ENCODE data around the gene IGF2R. TPM values are rescaled to one million over a fixed set of nuclear protein-coding genes. Genes with fewer than 3 reads are reported as not detected.

Gene IGF2R
- total and polyA plus RNA-seq, 8 donors: 56.5 to 153 (median 60.4) TPM

DNA sequence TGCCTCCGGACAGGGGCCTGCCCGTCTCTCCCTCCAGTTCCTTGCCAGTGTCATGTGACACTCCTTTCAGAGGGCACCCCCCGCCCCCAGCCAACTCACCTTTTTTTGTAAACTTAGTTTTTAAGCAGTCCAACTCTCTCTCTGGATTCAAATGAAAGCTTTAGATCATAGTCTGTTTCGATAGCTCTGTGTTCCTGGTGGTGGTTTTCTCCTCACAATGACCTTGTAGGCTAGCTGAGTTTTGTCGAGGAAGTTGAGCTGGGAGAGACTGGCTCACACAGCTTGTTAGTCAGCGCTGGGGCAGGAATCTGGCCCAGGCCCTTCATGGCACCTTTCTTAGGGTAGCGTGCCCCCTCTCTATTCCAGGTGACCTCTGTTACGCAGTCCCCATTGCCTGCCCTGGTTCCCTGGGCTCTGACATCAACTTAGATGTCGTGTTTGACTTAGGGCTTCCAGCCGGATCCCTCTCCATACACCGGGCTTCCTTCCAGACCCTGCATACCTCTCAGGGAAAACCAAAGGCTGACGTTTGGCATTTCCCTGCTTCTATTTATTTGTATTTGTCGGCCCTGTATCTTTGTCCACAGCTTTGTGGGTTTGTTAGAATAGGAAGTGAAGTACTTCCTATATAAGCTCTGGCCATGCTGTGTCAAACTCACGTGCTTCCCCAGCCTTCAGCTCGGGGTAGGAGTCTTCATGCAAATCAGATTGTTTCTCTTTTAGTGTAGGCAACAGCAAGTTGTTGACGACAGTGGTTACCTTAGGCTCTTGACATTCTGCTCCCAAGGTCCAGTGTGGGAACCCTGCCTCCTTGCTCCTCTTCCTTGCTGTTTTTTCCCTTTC, 12.7 kb downstream of the IGF2R start:
- no peaks in the 10 kb centered on the region for H3K27me3 ChIP-seq
- intact Hi-C loops (cut with DNase I): no loop called here
- peaks cover 65 to 96% of the 10 kb centered on the region in 2 donors for H3K4me1 ChIP-seq
- no peaks in the 10 kb centered on the region for H3K9me3 ChIP-seq
- H3K27ac ChIP-seq: peak overlapping the region; percentile 82 to 93
- DNase-seq: peak in 3 of 4 donors; percentile 58 to 83 (median 83)
- TF ChIP-seq, protein P1, sequence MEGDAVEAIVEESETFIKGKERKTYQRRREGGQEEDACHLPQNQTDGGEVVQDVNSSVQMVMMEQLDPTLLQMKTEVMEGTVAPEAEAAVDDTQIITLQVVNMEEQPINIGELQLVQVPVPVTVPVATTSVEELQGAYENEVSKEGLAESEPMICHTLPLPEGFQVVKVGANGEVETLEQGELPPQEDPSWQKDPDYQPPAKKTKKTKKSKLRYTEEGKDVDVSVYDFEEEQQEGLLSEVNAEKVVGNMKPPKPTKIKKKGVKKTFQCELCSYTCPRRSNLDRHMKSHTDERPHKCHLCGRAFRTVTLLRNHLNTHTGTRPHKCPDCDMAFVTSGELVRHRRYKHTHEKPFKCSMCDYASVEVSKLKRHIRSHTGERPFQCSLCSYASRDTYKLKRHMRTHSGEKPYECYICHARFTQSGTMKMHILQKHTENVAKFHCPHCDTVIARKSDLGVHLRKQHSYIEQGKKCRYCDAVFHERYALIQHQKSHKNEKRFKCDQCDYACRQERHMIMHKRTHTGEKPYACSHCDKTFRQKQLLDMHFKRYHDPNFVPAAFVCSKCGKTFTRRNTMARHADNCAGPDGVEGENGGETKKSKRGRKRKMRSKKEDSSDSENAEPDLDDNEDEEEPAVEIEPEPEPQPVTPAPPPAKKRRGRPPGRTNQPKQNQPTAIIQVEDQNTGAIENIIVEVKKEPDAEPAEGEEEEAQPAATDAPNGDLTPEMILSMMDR (IDR thresholded peaks at IDR 0.05): no peak
- peak overlapping the region; percentile 1 to 16 for H3K4me3 ChIP-seq
- no peaks in the 10 kb centered on the region for H3K36me3 ChIP-seq
- peak; percentile 56 for ATAC-seq

DNA sequence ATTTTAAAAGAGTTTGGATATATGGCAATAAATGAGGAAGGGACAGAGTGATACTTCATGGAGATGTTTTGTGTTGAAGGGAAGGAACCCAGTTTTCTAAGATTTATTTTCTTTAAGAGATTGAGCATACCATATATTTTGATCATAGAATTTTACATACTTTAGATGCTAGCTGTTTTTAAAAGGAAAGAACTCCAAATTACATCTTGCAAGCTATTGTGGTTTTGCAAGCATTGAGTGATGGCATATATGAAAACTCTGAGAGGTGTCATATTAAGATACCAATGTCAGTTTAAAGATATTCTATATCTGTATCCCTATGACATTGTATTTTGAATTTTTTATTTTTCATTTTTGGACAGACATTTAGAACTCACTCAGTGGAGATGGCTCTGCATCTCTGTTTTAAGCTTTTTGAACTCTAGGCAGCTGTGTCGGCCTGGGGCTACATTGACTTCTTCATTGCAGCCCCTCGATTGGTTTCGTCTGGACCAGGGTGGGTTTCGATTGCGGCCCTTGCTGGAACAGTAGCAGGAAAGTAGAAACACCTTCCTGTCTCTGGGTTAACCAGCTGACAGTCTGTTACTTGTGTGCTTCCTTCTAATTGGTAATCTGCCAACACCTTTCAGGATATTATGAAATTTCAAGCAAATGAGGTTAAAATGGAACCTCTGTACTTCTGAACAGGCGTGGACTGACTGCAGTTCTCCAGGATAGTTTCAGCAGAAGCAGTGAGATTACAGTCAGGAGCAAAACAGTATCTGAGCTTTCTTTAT, 14.0 kb downstream of the IGF2R start:
- ATAC-seq (no peak), DNase-seq (no peak)
- TF ChIP-seq, protein P1 (IDR thresholded peaks at IDR 0.05): no peak
- intact Hi-C loops (cut with DNase I): no loop called here
- Histone ChIP-seq H3K4me3 (no peak overlapping the region), H3K27ac (peak overlapping the region; percentile 57 to 93), H3K9me3 (no peaks in the 10 kb centered on the region), H3K27me3 (no peaks in the 10 kb centered on the region), H3K36me3 (no peaks in the 10 kb centered on the region), H3K4me1 (peaks cover 66 to 97% of the 10 kb centered on the region in 2 donors)

DNA sequence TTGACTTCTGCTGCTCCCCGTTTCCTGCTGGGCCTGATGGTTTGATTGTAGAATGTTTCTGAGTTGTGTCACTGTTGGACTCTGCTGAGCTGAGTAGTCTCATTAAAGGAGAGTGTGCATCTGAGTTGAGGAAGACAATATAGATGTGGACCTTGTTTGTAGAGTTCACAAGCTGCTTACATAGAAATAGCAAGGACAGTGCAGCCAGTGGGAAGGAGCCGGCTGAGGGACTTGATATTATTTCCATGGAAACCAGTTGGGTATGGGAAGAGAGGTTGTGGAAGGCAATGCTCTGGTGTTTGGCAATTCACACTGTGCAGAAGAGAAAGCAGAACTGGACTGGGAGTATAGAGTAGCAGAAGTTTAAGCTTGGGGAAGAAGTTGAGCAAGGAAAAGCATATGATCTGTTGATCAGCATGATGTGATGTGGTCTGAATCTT, 14.8 kb downstream of the IGF2R start:
- Histone ChIP-seq H3K4me3 (peak overlapping the region in 1 of 2 donors; percentile 14), H3K27me3 (no peaks in the 10 kb centered on the region), H3K36me3 (no peaks in the 10 kb centered on the region), H3K9me3 (no peaks in the 10 kb centered on the region), H3K4me1 (peaks cover 62 to 97% of the 10 kb centered on the region in 2 donors), H3K27ac (peak overlapping the region; percentile 57 to 93)
- TF ChIP-seq, protein P1 (IDR thresholded peaks at IDR 0.05): no peak
- intact Hi-C loops (cut with DNase I): no loop called here
- ATAC-seq (peak; percentile 30), DNase-seq (no peak)

DNA sequence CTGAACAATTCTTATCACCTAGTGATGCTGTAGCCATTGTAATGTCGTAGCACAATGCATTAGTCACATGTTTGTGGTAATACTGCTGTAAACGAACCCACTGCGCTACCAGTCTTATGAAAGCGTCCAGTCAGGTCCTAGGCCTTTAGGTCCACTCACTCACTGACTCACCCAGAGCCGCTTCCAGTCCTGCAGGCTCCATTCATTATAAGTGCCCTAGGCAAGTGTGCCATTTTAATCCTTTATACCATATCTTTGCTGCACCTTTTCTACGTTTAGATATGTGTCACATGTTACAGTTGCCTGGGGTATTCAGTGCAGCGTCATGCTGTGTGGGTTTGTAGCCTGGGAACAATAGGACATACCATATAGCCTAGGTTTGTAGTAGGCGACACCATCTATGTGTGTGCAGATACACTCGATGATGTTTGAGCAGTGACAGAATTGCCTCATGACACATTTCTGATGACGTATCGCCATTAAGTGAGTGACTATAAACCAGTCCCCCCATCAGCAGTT, 15.4 kb downstream of the IGF2R start:
- Histone ChIP-seq H3K4me3 (no peak overlapping the region), H3K36me3 (no peaks in the 10 kb centered on the region), H3K4me1 (peaks cover 62 to 97% of the 10 kb centered on the region in 2 donors), H3K27ac (peak overlapping the region in 1 of 2 donors; percentile 93), H3K27me3 (no peaks in the 10 kb centered on the region), H3K9me3 (no peaks in the 10 kb centered on the region)
- no peak for ATAC-seq
- intact Hi-C loops (cut with DNase I): no loop called here
- TF ChIP-seq, protein P1 (IDR thresholded peaks at IDR 0.05): no peak
- DNase-seq: no peak
